GM12865 (cell line): Measurements from ENCODE around the gene VWF.

ENCODE experiments used
- DNase-seq: peaks from one replicate; pipeline ENCODE4 v3.0.0; 2010; ENCODE audit warnings: low read depth
- H3K4me3 ChIP-seq: 2 replicates; pipeline ENCODE4 v1.5.1; 2011; ENCODE audit warnings: mild to moderate bottlenecking, low read depth, low read length, control low read depth
- TF ChIP-seq, protein P1 (sequence below): IDR thresholded peaks from 2 replicates; pipeline ENCODE4 v1.5.1; 2011; ENCODE audit warnings: low read length, control low read depth, low read depth, inconsistent platforms; ENCODE audit not compliant: insufficient read depth; ENCODE audit errors: missing control alignments

VWF gene

DNA sequence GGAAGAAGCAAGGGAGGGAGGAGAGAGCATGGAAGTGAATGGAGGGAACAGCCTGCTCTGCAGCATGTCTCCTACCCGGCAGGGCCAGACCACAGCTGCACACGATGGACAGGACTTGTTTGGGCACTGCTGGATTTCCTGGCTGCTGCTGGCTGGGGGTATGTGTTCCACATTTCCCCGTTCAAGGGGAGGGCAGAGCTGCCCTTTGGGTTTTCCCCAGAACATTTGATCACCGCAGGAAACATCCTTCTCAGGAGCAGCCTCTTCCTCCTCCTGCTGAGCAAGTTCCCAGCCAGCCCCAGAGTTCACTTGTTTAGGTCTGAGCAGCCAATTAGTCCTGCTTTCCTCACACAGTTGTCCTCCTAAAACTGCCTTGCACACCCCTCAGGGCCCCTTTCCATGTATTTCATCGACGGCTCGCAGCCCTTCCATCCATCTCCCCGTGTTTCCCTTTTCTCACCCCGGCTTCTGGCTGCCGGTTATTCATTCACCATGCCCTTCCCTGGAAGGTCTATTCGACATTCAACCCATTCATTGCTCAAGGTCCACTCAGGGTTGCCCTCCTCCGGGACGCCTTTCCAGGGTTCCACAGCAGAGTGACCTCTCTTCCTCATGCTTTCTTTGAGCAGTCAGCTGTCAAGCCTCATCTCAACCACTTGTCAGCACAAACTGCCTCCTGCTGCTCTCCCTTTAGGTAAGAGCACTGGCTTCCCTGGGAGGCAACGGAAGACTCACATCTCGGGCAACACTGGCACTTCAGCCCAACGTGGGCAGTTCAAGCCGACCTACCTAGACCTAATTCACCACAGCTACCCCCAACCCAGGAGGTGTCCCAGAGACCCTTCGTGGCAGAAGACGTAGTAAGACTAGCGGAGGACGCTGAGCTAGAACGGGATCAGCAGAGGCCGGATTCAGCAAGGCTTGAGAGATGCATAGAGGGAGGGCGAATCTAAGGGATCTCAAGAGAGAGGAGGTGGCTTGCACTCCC lies 159.3 kb downstream of the VWF start:
- no peak overlapping the region for H3K4me3 ChIP-seq
- TF ChIP-seq, protein P1, sequence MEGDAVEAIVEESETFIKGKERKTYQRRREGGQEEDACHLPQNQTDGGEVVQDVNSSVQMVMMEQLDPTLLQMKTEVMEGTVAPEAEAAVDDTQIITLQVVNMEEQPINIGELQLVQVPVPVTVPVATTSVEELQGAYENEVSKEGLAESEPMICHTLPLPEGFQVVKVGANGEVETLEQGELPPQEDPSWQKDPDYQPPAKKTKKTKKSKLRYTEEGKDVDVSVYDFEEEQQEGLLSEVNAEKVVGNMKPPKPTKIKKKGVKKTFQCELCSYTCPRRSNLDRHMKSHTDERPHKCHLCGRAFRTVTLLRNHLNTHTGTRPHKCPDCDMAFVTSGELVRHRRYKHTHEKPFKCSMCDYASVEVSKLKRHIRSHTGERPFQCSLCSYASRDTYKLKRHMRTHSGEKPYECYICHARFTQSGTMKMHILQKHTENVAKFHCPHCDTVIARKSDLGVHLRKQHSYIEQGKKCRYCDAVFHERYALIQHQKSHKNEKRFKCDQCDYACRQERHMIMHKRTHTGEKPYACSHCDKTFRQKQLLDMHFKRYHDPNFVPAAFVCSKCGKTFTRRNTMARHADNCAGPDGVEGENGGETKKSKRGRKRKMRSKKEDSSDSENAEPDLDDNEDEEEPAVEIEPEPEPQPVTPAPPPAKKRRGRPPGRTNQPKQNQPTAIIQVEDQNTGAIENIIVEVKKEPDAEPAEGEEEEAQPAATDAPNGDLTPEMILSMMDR = no peak
- DNase-seq = no peak

- no peak for DNase-seq
- H3K4me3 ChIP-seq = no peak overlapping the region
- TF ChIP-seq, protein P1 = no peak
Measured at GRCh38 chr12:5963515-5963914, 161.0 kb downstream of the VWF start.

DNA sequence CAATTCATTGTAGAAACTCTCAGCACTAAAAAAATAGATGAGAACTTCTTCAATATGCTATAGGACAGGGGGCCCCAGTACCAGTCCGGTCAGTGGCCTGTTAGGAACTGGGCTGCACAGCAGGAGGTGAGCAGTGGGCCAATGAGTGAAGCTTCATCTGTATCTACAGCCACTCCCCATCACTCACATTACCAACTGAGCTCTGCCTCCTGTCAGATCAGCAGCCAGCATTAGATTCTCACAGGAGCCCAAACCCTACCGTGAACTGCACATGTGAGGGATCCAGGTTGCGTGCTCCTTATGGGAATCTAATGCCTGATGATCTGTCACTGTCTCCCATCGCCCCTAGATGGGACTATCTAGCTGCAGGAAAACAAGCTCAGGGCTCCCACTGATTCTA lies 163.7 kb downstream of the VWF start:
- no peak overlapping the region for H3K4me3 ChIP-seq
- TF ChIP-seq, protein P1 = no peak
- no peak for DNase-seq

DNA sequence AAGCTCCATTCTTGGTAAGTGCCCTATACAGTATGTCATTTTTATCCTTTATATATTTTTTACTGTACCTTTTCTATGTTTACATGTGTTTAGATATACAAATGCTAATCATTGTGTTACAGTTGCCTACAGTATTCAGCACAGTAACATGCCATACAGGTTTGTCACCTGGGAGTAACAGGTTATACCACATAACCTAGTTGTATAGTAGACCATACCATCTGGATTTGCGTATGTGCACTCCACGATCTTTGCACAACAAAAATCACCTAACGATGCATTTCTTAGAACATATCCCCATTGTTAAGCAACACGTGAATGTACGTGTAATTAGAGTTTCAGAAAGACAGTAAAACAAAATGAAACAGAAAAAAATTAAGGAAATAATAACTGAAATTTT lies 167.5 kb downstream of the VWF start:
- no peak overlapping the region for H3K4me3 ChIP-seq
- DNase-seq = no peak
- TF ChIP-seq, protein P1 = no peak

DNA sequence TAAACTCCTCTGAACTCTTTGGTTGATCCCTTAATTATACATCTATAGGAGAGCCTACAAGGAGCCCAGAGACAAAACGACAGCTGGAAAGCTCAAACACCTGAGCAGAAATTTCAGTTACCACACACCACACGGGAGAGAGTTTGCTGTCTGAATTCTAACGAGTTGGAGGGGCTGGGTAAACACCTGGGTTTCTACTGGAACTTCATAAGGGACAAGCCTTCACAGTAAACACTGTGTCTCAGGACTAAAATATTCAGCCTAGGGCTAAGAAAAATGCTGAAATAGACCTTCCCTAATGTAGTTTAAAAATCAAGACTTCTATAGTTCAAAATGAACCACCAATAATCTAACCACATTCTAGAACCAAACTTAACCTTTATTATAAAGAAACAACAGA lies 169.8 kb downstream of the VWF start:
- TF ChIP-seq, protein P1 = no peak
- no peak for DNase-seq
- no peak overlapping the region for H3K4me3 ChIP-seq

- no peak overlapping the region for H3K4me3 ChIP-seq
- DNase-seq = no peak
- TF ChIP-seq, protein P1 = no peak
Measured at GRCh38 chr12:5953835-5954586, 170.5 kb downstream of the VWF start.

GRCh38 chr12:5952031-5952430 lies 172.4 kb downstream of the VWF start:
- no peak overlapping the region for H3K4me3 ChIP-seq
- TF ChIP-seq, protein P1 = no peak
- no peak for DNase-seq
